DLD1 (cell line): ENCODE results near the gene NPHS1.
"Not testable (repeated sequence)": the region's sequence is repeated elsewhere in the genome, so short reads cannot be mapped to it uniquely, and the experiment has no call there.

ENCODE experiments used
- in situ Hi-C: cut with HindIII; loops from 2 replicates; pipeline ENCODE4 v1.10.0; 2017; ENCODE audit warnings: low sequenced_read_pairs

The NPHS1 gene, protein sequence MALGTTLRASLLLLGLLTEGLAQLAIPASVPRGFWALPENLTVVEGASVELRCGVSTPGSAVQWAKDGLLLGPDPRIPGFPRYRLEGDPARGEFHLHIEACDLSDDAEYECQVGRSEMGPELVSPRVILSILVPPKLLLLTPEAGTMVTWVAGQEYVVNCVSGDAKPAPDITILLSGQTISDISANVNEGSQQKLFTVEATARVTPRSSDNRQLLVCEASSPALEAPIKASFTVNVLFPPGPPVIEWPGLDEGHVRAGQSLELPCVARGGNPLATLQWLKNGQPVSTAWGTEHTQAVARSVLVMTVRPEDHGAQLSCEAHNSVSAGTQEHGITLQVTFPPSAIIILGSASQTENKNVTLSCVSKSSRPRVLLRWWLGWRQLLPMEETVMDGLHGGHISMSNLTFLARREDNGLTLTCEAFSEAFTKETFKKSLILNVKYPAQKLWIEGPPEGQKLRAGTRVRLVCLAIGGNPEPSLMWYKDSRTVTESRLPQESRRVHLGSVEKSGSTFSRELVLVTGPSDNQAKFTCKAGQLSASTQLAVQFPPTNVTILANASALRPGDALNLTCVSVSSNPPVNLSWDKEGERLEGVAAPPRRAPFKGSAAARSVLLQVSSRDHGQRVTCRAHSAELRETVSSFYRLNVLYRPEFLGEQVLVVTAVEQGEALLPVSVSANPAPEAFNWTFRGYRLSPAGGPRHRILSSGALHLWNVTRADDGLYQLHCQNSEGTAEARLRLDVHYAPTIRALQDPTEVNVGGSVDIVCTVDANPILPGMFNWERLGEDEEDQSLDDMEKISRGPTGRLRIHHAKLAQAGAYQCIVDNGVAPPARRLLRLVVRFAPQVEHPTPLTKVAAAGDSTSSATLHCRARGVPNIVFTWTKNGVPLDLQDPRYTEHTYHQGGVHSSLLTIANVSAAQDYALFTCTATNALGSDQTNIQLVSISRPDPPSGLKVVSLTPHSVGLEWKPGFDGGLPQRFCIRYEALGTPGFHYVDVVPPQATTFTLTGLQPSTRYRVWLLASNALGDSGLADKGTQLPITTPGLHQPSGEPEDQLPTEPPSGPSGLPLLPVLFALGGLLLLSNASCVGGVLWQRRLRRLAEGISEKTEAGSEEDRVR (N-terminal part only)

DNA sequence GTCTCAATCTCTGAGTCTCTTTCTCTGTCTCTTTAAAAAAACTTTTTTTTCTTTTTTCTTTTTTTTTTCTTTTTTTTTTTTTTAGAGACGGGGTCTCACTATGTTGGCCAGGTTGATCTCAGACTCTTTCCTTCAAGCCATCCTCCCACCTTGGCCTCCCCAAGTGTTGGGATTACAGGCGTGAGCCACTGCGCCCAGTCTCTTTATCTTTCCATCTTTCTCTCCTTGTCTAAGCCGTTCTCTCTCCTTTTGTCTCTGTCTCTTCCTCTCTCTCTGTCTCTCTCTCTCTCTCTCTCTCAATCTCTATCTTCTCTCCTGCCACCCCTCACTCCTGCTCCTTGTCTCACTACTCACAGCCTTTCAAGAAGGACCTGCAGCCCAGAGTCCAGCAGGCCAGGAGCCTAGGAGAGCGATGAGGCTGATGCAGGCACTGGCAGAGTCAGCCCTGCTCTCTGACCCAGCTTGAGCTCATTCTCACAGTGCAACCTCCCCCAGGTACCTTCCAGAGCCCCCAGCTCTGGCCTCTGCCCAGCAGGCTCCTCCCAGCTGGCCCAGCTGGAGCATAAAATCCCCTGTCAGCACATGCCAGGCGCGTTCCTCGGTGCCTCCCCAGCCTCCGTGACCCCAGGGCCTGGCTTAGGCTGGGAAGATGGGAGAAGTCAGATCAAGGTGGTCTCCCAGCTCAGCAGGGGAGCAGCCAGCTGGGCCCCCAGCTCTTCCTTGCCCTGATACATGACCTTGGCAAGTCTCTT lies at the start of gene NPHS1:
Gene NPHS1 (minus strand): TSS at position 476 of the 752 bp plus-strand sequence. CDS start 667 bp downstream, outside the sequence.
- in situ Hi-C loops = loop anchor here (10.0 kb wide), 1 partner anchor 113 kb away; no protein-coding TSS in a partner anchor

DNA sequence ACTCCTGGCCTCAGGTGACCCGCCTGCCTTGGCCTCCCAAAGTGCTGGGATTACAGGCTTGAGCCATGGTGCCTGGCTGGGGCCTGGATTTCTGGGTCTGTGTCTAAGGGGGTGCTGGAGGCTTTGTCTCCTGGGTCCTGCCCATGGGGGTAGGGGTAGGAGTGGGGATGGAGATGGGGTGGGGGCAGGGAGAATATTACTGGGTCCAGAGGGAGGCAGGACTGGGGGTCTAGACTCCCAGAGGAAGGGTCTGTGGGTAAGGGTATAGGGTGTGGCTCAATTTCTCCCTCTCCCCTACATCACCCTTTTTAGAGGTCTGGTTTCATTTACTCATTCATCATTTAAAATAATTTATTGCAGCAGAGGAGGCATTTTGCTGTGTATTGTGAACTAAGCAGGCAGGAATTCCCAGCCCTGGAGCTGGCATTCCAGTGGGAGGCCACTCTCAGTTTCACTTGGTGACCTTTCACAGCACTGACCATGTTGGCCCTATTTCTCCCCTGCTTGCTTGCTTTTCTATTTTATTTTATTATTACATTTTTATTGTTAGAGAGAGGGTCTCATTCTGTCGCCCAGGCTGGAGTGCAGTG lies 48.8 kb upstream of the NPHS1 start:
- in situ Hi-C loops = loop anchor here (10.0 kb wide), 1 partner anchor 66 kb away; no protein-coding TSS in a partner anchor

DNA sequence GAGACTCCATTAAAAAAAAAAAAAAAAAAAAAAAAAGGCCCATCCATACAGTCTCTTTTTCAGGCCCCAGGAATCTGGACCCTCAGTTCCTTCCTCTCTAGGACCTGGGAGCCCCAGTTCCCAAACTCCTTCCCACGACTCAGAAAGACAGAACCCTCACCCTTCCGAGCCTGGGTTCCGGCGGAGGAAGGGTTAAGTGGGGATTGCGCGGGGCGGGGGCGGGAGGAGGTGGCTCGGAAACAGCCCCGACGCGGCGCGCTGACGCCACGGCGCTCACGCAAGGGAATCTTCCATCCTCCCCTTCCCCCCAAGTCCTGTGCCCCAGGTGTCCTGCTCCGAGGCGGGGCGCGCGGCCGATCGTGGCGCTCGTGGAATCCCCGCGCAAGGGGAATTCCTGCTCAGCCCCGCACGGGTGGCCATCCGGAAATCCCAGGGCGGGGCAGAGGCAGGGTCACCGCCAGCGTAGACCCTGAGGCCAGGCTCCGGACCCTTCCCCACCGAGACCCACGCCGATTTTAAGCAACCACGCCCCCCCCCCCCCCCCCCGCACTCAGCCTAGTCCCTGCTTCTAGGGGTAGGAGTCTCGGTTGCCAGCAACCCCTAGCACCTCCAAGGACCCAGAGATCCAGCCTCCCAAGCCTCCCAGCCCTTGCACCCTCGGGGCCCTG lies 47.4 kb upstream of the NPHS1 start:
- in situ Hi-C loops = loop anchor here (10.0 kb wide), 1 partner anchor 65 kb away; no protein-coding TSS in a partner anchor

DNA sequence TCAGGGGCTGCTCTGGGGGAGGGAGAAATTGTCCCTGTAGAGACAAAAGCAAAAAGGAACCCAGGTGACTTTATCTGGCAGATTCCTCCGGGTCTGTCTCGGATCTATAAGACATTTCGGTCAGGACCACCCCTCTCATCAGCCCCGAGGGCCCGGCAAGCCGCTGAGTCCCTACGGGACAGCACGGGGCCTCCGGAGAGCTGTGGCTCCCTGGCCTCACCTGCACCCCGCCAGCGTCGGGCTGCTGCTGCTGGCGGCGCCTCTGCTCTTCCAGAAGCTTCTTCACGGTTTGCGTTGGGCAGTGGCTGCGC lies 46.1 kb upstream of the NPHS1 start:
- in situ Hi-C loops = no loop called here

DNA sequence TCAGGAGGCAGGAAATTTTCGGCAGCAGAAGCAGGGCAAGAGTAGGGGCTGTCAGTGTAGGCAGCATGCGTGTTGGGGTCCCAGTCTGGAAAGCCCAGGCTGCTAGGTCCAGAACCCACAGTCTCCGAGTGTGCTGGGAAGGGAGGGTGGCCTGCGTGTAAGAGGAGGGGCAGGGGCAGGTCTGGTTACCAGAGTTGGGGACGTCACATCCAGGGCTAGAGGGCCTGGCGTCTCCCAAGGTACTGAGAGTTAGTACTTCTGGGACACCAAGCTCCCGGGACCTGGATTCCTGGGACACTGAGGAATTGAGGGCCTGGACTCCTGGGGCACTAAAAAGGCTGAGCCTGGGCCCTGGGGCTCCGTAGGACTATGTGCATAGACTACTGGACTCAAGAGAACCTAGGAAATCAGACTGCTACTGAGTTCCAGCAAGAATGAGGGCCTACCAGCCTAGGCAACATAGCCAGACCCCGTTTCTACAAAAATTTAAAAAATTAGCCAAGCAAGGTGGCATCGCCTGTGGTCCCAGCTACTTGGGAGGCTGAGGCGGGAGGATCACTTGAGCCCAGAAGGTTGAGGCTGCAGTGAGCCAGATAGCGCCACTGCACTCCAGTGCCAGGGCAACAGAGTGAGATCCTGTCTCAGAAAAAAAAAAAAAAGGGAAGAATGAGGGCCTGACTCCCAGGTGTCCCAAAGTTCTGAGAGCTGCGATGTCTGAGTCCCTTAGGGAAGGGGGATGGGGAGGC lies 45.6 kb upstream of the NPHS1 start:
- in situ Hi-C loops = no loop called here

DNA sequence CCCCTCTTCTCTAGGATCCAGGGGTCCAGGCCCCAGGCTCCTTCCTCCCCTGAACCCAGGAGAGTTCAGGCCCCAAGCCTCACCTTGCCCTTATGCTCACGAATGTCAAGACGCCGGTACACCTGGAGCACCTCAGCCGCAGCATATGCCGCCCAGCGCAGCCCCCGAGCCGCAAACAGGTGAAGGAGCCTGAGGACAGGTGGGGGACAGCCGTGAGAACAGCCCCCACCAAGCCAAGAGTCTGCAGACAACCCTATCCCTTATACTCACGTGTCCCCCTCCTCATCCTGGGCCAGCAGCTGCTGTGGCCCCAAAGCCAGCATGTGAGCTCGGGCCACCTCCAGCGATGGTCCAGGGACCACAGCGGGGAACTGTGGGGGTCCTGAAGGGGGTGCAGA lies 44.3 kb upstream of the NPHS1 start:
- in situ Hi-C loops = no loop called here

DNA sequence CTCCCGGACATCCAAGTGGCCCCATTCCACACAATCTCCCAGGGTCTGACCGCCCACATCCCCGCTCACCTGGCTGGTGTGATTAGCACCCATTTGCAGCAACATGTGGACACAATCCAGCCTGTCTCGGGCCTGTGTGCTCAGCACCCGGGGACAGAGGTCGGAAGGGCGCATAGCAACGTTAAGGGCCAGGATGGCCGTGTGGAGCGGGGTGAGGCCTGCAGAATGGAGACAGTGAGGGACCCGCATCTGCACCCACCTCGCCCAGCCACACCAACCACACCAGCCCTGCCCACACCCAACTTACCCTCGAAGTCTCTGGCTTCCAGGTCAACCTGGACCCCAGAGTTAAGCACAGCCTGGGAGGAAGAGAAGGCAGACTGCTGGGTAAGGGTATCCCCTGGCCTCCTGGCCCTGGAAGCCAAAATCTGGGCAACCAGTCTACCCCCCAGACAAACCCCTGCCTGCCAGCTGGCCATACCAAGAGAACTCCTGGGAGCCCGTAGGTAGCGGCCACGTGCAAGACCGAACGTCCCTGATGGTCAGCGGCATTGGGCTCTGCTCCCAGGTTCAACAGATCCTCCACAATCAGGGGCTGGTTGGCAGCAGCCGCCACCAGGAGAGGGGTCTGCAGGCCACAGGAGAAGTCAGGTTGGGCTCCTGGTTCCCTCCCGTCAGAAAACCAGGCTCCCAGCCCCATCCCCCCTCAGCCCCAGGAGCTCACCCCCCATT lies 43.8 kb upstream of the NPHS1 start:
- in situ Hi-C loops = no loop called here

DNA sequence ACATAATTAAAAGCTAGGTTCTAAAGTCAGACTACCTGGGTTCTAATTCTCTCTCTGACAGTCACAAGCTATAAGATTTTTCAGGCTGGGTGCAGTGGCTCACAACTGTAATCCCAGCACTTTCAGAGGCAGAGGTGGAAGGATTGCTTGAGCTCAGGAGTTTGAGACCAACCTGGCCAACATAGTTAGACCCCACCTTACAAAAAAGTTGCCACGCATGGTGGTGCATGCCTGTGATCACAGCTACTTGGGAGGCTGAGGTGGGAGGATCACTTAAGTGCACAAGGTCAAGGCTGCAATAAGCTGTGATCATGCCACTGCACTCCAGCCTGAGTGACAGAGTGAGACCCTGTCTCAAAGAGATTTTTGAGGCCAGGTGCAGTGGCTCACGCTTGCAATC lies 42.0 kb upstream of the NPHS1 start:
- in situ Hi-C loops = no loop called here

DNA sequence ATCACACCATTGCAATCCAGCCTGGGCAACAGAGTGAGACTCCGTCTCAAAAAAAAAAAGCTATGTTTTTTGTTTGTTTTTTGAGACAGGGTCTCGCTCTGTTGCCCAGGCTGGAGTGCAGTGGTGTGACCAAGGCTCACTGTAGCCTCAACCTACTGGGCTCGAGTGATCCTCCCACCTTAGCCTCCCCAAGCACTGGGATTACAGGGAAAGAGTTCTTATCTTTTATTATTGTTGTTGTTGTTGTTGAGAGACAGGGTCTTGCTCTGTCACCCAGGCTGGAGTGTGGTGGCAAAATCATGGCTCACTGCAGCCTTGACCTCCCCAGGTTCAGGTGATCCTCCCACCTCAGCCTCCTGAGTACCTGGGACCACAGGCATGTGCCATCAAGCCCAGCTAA lies 39.5 kb upstream of the NPHS1 start:
- in situ Hi-C loops = not testable (repeated sequence)

DNA sequence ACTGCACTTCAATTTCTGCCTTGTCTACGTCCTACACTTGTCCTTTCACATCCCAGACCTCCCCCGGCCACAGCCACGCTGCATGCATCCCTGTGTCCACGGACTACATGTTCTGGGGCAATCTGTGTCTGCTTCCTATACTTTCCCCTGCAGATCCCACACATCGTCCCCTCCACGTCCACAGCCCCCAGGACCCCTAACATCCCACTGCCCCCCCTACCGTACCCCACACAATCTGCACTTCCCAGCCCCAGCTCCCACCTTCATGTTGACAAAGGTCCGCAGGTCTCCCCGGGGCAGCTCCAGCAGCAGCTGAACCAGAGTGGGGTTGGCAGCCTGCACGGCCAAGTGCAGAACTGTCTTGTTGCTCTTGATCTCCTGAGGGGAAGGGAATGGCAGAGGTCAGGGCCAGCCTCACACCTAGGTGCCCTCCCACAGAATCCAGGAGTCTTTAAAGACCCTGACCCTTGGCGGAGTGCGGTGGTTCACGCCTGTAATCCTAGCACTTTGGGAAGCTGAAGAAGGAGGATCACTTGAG lies 37.9 kb upstream of the NPHS1 start:
- in situ Hi-C loops = no loop called here

DNA sequence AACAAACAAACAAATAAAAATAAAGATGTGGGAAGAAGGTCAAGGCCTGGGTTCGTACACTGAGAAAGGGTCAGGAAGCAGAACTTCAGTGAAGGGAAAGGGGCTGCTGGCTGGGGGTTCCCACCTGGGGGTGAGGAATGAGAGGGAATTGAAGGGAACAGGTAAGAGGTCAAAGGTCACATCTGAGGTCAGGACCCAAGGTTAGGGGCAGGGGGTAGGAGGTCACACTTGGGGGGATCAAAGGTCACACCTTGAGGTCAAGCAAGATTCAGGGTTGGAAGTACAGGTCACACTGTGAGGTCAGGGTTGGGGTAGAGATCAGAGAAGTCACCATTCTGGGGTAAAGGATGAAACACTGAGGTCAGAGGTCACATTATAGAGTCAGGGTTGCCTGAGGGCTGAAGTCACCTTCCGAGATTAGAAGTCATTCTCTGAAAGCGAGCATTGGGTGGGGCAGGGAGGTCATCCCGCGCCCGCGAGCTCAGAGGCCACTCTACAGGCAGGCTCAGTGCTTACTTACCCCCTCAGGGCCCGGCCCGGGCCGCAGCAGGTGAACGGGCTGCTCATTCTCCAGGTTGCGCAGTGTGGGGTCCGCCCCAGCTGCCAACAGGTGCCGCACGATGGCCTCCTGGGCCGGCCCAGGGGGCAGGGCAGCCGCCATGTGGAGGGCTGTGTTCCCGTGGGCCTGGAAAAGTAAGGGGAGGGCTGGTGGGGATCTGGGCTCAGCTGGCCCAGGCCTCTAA lies 37.2 kb upstream of the NPHS1 start:
- in situ Hi-C loops = no loop called here

DNA sequence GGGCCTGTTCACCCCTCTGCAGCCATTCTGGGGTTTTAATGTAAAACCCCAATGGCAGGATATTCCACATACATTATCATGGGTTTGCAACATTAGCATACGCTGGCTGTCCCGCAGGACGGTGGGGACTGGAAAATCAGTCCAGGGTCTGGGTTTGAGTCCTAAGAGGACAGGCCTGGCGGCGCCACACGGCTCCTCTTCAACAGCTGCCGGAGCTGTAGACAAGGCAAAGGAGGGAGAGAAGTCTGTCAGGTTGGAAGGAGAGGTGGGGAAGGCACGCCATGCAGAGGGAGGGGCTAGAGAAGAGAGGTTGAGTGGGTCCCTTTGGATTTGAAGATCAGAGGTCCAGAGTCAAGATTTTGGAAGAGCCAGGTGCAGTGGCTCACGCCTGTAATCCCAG lies 36.1 kb upstream of the NPHS1 start:
- in situ Hi-C loops = no loop called here

DNA sequence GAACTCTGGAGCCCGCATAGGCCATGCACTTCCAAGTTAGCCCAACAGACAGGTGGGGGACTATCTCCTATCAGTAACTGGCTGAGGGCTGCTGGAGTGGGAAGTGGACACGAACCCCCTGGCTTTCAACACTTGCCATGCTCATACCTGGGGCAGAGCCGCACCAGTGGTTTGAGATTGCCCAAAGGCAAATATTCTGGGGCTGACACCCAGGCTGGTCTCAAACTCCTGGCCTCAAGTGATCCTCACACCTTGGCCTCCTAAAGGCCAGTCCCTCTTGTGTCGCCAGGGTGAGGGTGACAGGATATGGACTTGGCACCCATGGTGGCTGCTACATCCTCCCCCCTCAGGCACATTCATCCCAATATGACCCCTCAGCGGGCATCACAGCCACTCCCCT lies 34.9 kb upstream of the NPHS1 start:
- in situ Hi-C loops = no loop called here

DNA sequence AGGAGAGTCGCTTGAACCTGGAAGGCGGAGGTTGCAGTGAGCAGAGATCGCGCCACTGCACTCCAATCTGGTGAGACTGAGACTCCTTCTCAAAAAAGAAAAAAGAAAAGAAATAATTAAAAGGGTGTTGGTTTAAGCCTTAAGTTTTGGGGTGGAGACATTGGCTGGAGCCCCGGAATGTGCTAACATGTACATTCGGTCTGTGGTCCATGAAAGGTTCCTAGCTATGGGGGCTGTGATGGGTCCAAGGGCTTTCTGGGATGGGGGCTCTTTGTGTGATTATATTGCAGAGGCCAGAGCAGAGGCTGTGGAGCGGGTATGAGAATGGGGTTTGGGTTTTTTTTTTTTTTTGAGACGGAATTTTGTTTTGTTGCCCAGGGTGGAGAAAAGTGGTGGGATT lies 33.6 kb upstream of the NPHS1 start:
- in situ Hi-C loops = no loop called here

DNA sequence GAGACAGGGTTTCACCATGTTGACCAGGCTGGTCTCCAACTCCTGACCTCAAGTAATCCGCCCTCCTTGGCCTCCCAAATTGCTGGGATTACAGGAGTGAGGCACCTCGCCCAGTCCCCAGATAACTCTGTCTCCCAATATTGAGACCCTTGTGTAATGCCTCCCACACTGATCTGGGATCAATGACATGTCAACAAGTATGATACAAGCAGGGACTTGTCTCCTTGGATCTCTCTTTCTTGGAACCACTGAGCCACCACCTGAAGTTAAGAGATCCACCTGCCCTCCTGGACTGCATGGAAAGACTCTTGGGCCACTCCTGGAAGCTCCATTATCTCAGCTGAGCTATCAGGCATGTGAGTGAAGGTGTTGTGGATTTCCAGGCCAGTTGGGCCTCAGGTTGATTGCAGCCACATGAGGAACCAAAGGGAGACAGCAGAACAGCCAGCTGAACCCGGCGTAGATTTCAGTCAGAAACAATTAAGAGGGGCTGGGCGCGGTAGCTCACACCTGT lies 33.0 kb upstream of the NPHS1 start:
- in situ Hi-C loops = no loop called here

DNA sequence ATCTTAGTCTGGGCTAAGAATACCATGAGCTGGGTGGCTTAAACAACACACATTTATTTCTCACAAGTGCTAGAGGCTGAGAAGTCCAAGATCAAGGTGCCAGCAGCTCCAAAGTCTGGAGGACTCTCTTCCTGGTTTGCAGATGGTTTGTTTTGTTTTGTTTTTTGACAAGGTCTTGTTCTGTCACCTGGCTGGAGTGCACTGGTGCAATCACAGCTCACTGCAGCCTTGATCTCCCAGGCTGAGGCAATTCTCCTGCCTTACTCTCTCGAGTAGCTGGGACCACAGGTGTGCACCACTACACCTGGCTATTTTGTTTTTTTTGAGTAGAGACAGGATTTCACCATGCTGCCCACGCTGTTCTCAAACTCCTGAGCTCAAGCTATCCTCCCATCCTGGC lies 31.6 kb upstream of the NPHS1 start:
- in situ Hi-C loops = no loop called here

DNA sequence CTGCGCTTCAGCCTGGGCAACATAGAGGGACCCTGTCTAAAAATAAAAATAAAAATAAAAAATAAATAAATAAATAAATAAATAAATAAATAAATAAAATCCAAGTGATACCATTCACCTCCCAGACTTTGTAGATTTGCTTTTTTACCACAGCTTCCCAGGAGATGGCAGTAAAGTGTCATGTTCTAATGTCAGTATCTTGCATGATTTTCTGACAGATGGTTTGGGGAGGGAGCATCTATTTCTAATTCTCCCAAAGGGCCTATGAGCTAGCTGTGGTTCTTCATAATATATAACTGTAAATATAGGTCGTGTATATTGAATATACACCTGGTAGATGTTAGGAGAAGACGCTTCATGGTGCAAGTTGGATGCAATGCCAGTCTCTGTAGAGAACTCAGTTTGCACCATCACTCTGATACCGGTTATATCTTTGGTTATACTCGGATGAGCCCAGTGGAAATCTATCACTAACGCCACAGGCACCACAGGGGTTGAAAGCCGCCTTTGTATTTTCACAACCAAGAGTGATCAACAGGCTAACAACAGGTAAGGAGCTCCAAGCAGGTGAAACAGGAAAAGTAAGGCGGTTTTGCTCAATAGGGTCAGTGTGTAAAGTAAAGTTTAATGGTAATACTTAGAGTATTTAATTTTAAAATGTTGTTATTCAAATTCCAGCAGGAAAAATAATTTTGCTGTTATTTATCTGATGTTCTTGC lies 30.0 kb upstream of the NPHS1 start:
- in situ Hi-C loops = no loop called here
